GM18526 (cell line): ENCODE measurements around the gene RGS10.

Experiments used
- POLR2A ChIP-seq: IDR thresholded peaks from 3 replicates; pipeline ENCODE4 v1.6.1; 2011; ENCODE audit not compliant: insufficient read length; ENCODE audit errors: extremely low read depth

The RGS10 gene

GRCh38 chr10:119494236-119495020 is 48.1 kb downstream of the RGS10 start:
- no peak for TF ChIP-seq POLR2A

- no peak for TF ChIP-seq POLR2A
Observed at GRCh38 chr10:119493155-119493554, 49.4 kb downstream of the RGS10 start.

DNA sequence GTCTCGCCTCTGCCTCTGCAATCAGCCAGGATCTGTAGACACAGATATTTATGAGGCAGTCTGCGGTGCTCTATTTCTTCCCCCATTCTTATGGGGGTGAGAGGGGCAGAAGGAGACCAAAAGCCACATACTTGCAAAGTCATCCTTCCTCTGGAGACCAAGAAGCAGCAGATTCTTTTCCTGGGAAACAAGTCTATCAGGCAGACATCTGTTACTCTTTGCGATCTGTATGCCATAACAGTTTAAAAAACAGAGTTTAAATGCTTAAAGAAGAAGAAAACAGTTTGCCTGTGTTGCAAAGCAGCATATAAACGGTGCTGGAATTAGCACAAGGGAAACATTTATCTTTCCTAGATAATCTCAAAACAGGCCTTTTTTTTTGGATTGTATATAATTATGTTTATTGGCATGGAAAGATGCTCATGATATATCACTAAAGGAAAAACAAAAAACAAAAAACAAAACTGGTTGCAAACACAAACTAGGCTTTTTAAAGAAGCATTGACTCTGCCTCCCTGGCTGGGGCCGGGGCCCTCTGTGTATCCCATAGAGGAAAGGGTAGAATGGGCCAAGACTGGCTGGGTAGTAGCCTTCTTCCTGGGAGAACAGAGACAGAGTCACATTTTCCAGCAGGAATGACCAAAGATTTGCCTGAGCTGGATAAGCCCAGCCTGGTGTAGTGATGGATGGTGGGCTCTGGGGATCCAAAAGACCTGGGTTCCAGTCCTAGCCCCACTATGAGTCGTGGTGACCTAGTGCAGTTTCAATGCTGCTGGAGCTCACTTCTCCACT is 50.4 kb downstream of the RGS10 start:
- TF ChIP-seq POLR2A = no peak

DNA sequence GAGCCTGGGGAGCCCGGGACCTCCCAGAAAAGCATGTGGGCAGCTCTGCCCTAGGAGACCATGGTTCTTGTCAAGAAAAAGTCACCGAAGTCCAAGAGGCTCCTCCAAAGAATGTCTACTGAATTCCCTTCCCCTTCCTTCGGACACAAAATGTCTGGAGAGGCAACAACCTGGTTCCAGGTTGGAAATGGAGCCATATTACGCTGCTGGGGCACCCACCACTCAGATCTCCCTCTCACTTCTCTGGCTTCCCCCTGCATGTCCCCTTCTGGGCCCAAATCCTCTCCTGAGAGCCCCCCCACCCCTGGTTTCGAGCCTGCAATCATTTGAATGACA is 52.6 kb downstream of the RGS10 start:
- TF ChIP-seq POLR2A = no peak

- no peak for TF ChIP-seq POLR2A
Observed at GRCh38 chr10:119488675-119489074, 53.8 kb downstream of the RGS10 start.

DNA sequence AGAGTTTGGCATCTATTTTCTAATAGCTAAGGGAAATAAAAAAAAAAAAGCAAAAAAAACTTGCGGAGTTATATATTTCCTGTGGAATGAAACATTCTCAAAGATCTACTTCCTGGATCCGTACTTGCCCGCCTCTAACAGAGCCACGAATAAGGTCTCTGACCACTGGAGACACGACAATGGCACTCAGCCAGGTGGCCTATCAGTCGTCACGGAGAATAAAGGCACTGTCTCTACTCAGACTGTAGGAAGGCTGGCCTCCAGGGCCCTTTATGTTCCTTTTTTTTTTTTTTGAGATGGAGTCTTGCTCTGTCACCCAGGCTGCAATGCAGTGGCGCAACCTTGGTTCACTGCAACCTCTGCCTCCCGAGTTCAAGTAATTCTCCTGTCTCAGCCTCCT is 58.7 kb downstream of the RGS10 start:
- no peak for TF ChIP-seq POLR2A

GRCh38 chr10:119483001-119483400 is 59.5 kb downstream of the RGS10 start:
- TF ChIP-seq POLR2A = no peak

DNA sequence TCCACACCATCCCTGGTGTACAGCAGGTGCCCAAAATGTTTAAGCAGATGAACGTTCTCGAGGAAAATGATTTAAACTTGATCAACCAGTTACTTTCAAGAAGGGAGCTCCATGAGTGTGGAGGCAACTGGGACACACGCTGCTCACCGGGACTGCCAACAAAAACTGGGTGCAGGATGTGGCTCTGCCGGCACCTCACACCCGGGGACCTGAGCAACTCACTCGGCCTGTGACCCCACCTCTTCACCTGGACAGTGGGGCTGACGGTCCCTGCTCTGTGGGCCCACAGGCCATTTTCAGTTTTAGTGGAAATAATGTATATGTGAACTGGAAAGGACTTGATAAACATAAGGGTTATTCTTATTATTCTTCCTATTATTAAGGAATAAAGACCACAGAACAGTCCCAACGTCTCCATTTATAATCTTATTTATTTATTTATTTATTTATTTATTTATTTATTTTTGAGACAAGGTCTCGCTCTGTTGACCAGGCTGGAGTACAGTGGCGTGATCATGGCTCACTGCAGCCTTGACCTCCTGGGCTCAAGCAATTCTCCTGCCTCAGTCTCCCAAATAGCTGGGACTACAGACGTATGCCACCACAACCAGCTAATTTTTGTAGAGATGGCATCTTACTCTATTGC is 60.6 kb downstream of the RGS10 start:
- no peak for TF ChIP-seq POLR2A

- no peak for TF ChIP-seq POLR2A
Observed at GRCh38 chr10:119480667-119481066, 61.9 kb downstream of the RGS10 start.

GRCh38 chr10:119479532-119479931 is 63.0 kb downstream of the RGS10 start:
- no peak for TF ChIP-seq POLR2A

DNA sequence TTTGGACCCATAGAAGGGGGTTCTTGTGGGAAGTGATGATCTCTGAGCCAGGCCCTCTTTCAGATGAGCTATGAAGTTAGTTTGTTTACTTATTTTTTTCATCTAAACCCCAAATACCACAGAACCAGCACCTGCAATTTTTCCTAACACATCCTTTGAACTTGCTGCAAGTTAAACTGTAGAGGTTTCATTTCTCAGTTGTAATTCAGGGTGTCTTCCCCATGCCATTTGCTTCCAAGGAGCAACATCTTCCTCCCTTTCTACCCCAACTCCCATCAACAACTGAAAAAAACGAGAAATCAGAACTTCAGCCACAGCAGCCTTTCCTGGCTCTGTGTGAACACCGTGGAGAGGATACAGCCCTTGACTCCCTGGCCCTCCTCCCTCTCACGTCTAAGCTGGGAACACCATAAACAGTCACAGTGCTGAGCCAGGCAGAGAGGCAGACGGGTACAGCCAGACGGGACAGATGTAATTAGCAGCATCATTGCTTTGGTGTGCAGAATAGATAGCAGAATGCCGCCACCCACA is 63.6 kb downstream of the RGS10 start:
- TF ChIP-seq POLR2A = no peak

DNA sequence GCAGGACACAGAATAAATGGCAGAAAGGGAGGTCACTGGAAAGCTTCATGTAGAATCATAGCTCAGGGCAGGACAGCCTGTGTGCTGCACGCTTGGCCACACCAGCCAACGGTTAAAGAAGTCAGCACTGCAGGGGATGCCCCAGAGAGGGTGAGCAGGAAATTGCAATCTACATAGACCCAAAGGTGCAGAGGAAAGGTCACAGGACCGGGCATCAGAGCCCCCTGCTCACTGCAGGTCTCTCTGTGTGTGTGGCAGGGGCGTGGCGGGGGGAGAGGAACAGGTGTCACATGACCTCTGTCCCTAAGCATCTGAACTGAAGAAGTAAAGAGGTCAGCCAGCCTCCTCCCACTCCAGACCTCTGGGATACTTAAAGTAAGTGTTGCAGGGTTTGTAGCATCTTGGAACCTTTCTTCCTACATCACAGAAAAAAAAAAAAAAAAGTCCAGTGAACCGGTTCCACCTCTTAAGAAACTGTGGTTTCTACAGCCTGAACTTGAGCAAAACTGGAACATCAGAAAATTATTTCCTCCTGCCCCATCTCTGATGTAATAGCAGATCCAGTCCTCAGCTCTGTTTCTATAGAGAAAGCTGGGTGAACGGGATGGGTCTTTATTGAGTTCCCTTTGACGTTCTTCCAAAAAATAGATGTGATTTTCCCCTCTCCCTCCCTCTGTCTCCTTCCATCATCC is 64.3 kb downstream of the RGS10 start:
- no peak for TF ChIP-seq POLR2A

DNA sequence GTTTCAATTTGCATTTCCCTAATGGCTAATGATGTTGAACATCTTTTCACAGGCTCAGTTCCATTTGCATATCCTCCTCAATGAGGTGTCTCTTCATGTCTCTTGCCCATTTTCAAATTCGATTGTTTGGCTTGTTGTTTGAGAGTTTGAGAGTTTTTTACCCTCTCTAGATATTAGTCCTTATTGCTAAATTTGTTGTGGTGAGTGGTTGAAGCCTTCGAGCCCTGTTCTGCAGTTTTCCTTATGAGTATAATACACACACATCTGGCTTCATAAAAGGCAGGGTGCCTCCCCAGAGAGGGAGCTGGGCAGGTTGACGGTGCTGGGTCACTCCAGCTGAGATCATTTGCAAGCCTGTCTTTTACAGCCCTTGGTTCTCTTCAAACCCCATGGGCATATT is 65.1 kb downstream of the RGS10 start:
- TF ChIP-seq POLR2A = no peak

DNA sequence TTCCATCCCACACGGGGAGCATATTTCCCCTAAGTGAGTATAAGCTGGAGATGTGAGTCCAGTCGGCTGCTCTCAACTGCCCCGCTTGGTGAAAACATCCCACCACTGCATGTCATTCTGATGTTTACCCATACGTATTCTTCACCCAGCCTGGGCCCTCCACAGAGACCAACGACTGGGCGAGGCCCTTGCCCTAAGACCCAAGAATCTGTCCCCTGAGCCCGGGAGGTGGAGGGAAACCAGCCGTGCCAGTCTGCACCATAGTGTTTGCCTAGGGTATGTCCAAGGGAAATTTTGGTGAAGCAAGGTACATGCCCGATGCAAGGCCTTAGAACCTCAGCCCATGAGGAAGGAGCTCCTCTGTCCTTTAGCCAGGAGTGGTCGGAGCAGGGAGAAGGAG is 67.9 kb downstream of the RGS10 start:
- no peak for TF ChIP-seq POLR2A

DNA sequence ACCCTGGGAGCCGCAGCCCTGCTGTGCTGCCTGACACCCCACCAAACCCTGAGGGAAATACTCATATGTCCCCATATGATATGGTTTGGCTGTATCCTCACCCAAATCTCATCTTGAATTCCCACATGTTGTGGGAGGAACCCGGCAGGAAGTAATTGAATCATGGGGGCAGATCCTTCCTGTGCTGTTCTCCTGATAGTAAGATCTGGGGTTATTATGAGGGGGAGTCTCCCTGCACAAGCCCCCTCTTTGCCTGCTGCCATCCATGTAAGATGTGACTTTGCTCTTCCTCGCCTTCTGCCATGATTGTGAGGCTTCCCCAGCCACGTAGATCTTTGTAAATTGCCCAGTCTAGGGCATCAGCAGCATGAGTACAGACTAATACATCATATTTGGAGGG is 68.7 kb downstream of the RGS10 start:
- no peak for TF ChIP-seq POLR2A
